NCI-H187 treated with DMSO at 0.1 percent for 48 hours (cell line): ENCODE data around the gene FAM184A.
"Not testable (repeated sequence)": the region's sequence is repeated elsewhere in the genome, so short reads cannot be mapped to it uniquely, and the experiment has no call there.

Source experiments
- DNase-seq: peaks from one replicate; lab custom pipeline; 2025; lab: John Stamatoyannopoulos, UW

FAM184A gene

GRCh38 chr6:119100115-119100514 is 21.7 kb upstream of the FAM184A start:
- no peak for DNase-seq

GRCh38 chr6:119097815-119098361 is 19.4 kb upstream of the FAM184A start:
- not testable (repeated sequence) for DNase-seq

- DNase-seq, result no peak
These were observed 18.5 kb upstream of the FAM184A start for GRCh38 chr6:119096721-119097565.

GRCh38 chr6:119090256-119090655 is 11.8 kb upstream of the FAM184A start:
- no peak for DNase-seq

GRCh38 chr6:119084784-119085183 is 6.3 kb upstream of the FAM184A start:
- no peak for DNase-seq

GRCh38 chr6:119083007-119083406 is 4.5 kb upstream of the FAM184A start:
- no peak for DNase-seq

GRCh38 chr6:119079283-119079809 is 882 bp upstream of the FAM184A start:
- no peak for DNase-seq

GRCh38 chr6:119077643-119078375 is 655 bp downstream of the FAM184A start:
- DNase-seq, result no peak

- no peak for DNase-seq
These were observed 1.1 kb downstream of the FAM184A start for GRCh38 chr6:119077391-119077642.

GRCh38 chr6:119076576-119077390 is 1.7 kb downstream of the FAM184A start:
- no peak for DNase-seq

- DNase-seq, result no peak
These were observed 2.3 kb downstream of the FAM184A start for GRCh38 chr6:119076173-119076572.

GRCh38 chr6:119075200-119075981 is 3.1 kb downstream of the FAM184A start:
- DNase-seq, result no peak

GRCh38 chr6:119073307-119074051 is 5.0 kb downstream of the FAM184A start:
- no peak for DNase-seq

GRCh38 chr6:119071576-119071975 is 6.9 kb downstream of the FAM184A start:
- no peak for DNase-seq

GRCh38 chr6:119067091-119067490 is 11.4 kb downstream of the FAM184A start:
- DNase-seq, result no peak

GRCh38 chr6:119066517-119066916 is 11.9 kb downstream of the FAM184A start:
- no peak for DNase-seq

GRCh38 chr6:119065955-119066354 is 12.5 kb downstream of the FAM184A start:
- DNase-seq, result no peak

GRCh38 chr6:119065382-119065781 is 13.1 kb downstream of the FAM184A start:
- no peak for DNase-seq

GRCh38 chr6:119063491-119063890 is 15.0 kb downstream of the FAM184A start:
- DNase-seq, result no peak

- DNase-seq, result no peak
These were observed 17.2 kb downstream of the FAM184A start for GRCh38 chr6:119061215-119061614.
